Mammary epithelial cell (primary cell): ENCODE measurements around the gene KRT14.
A peak's percentile ranks its signal among the peaks of the same experiment; 100 is the strongest.
"Not testable (repeated sequence)": the region's sequence is repeated elsewhere in the genome, so short reads cannot be mapped to it uniquely, and the experiment has no call there.

Experiments used
- EZH2 ChIP-seq: IDR thresholded peaks from 2 replicates; pipeline ENCODE4 v1.6.1; 2012; ENCODE audit warnings: low read length, inconsistent platforms, borderline replicate concordance
- TF ChIP-seq, protein P1 (sequence below), 2 donors: IDR thresholded peaks in 1 of 2; conservative IDR thresholded peaks in 1 of 2; 2 replicates each; pipeline ENCODE4 v1.5.1; 2011 to 2012; ENCODE audit warnings: inconsistent platforms in 2 of 2, low read length in 2 of 2, mild to moderate bottlenecking in 2 of 2, control low read depth in 1 of 2, low read depth in 1 of 2; ENCODE audit not compliant: insufficient read depth in 1 of 2; ENCODE audit errors: extremely low read depth in 1 of 2

- TF ChIP-seq, protein P1, sequence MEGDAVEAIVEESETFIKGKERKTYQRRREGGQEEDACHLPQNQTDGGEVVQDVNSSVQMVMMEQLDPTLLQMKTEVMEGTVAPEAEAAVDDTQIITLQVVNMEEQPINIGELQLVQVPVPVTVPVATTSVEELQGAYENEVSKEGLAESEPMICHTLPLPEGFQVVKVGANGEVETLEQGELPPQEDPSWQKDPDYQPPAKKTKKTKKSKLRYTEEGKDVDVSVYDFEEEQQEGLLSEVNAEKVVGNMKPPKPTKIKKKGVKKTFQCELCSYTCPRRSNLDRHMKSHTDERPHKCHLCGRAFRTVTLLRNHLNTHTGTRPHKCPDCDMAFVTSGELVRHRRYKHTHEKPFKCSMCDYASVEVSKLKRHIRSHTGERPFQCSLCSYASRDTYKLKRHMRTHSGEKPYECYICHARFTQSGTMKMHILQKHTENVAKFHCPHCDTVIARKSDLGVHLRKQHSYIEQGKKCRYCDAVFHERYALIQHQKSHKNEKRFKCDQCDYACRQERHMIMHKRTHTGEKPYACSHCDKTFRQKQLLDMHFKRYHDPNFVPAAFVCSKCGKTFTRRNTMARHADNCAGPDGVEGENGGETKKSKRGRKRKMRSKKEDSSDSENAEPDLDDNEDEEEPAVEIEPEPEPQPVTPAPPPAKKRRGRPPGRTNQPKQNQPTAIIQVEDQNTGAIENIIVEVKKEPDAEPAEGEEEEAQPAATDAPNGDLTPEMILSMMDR (conservative IDR thresholded peaks at IDR 0.05 in 1 of 2, IDR thresholded peaks at IDR 0.05 in 1 of 2; ENCODE audit: extremely low read depth in 1 of 2, insufficient read depth in 1 of 2, low read depth in 1 of 2, low read length in 2 of 2) = peak in 1 of 2 donors; percentile 1
- TF ChIP-seq EZH2 = not testable (repeated sequence)
Measured at GRCh38 chr17:41619927-41620582, 33.4 kb upstream of the KRT14 start.
